Activated CD4-positive, alpha-beta T cell treated with anti-CD3 and anti-CD28 coated beads for 36 hours (primary cell): Measurements from ENCODE around the gene TMIGD1. TPM values are rescaled to one million over a fixed set of nuclear protein-coding genes. Genes with fewer than 3 reads are reported as not detected.

Experiments
- ATAC-seq: fragments of 200-7000 bp; cut with Tn5 transposase; one replicate; pipeline ENCODE4 v1.10.0; 2021; ENCODE audit warnings: mild to moderate bottlenecking, moderate library complexity
- CTCF ChIA-PET: fragments of 350-600 bp; sonication (Branson Sonifier 250); formaldehyde crosslinking; loops from one replicate; lab custom pipeline; 2021; ENCODE audit warnings: antibody characterized with exemption; lab: Charles Lee
- POLR2A ChIA-PET: fragments of 350-600 bp; sonication (Branson Sonifier 250); formaldehyde crosslinking; loops from one replicate; lab custom pipeline; 2021; ENCODE audit warnings: antibody characterized with exemption, inconsistent platforms; lab: Charles Lee
- DNase-seq: peaks from one replicate; pipeline ENCODE4 v3.0.0-alpha.2; 2020
- H3K27ac Mint-ChIP-seq: one replicate; pipeline ENCODE4 v1.8.0; 2021; ENCODE audit warnings: mixed read lengths
- H3K27me3 Mint-ChIP-seq: one replicate; pipeline ENCODE4 v1.8.0; 2021; ENCODE audit warnings: mixed read lengths
- H3K36me3 Mint-ChIP-seq: one replicate; pipeline ENCODE4 v1.8.0; 2021; ENCODE audit warnings: low read depth, mixed read lengths
- H3K4me1 Mint-ChIP-seq: one replicate; pipeline ENCODE4 v1.8.0; 2021; ENCODE audit warnings: mixed read lengths
- H3K4me3 Mint-ChIP-seq: one replicate; pipeline ENCODE4 v1.8.0; 2021; ENCODE audit warnings: mild to moderate bottlenecking, moderate library complexity, mixed read lengths
- H3K9me3 Mint-ChIP-seq: one replicate; pipeline ENCODE4 v1.8.0; 2021; ENCODE audit warnings: low read depth, mixed read lengths
- intact Hi-C, 2 experiments: fragments of 100-400 bp; cut with DNase I in 1 of 2; cut with micrococcal nuclease in 1 of 2; formaldehyde crosslinking; loops; one replicate each; pipeline versions ENCODE4 v1.14.2 to v1.15.1; 2022 to 2024; cut with DNase I, micrococcal nuclease
- total RNA-seq, 2 experiments: library from RNA; stranded (reverse); gene quantifications; one replicate each; pipeline ENCODE4 v1.2.3, GENCODE V29; 2021

TMIGD1 gene
- total RNA-seq, 2 experiments from 2014 or later, result not detected

DNA sequence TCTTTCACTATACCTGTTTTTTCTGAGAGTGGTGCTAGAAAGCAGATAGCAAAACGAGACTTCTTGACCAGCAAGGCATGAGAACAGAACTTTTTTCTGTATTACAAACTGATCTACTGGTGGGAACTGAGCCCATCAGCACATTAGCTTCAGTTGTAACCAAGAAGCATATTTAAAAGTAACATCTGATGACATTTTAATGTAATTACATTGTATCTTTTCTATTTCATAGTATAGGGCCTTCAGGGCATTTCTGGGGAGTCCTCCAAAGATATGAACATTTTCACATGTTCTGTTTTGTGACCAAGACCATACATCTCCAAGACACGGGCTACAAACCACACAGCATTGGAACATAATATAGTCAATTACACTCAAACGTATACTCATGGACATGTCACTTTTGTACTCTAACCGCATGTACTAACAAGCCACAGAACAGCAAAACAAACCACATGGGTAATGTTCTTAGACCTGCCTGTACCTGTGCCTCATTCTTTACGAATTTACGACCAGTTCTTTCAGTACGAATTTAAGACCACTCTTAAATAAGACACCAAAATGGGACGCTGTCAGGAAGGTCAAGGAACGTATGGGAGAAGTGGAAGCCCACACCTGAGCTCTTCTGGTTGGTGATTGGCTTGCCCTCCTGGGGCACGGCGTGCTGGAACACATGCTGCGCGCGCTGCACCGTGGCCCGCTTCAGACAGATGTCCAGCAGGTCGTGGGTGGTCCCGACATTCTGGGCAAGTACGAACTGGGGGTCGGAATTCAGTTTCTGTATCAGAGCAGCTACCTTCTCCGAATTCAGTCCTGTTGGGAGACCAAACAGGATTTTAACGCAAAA is 42.9 kb downstream of the TMIGD1 start:
- Mint-ChIP-seq H3K4me3 (peak overlapping the region; percentile 91), H3K9me3 (no peaks in the 10 kb centered on the region), H3K36me3 (peaks cover 27% of the 10 kb centered on the region), H3K27me3 (no peaks in the 10 kb centered on the region), H3K4me1 (peaks cover 13% of the 10 kb centered on the region), H3K27ac (peak overlapping the region; percentile 94)
- DNase-seq (peak; percentile 59), ATAC-seq (peak; percentile 66)
- ChIA-PET POLR2A (interaction anchor here (1.2 to 1.6 kb wide), 3 partner anchors 38 to 73 kb away, joined by 3 to 9 read pairs (median 3); no protein-coding TSS in a partner anchor), CTCF (interaction anchor here (0.9 to 3.1 kb wide), 9 partner anchors 25 to 186 kb away, joined by 3 to 27 read pairs (median 5); partner anchors contain the start of gene TMIGD1)
- intact Hi-C loops, result loop anchor here (1.0 to 5.0 kb wide), 8 partner anchors 41 to 541 kb away; partner anchors contain the start of genes ATAD5 (in 1 of the 2), CPD (in 1 of the 2) and GOSR1 (in 1 of the 2)

GRCh38 chr17:30290077-30290476 is 43.8 kb downstream of the TMIGD1 start:
- Mint-ChIP-seq H3K9me3 (no peaks in the 10 kb centered on the region), H3K4me1 (peaks cover 13% of the 10 kb centered on the region), H3K4me3 (peak overlapping the region; percentile 91), H3K27ac (no peak overlapping the region), H3K36me3 (peaks cover 35% of the 10 kb centered on the region), H3K27me3 (no peaks in the 10 kb centered on the region)
- intact Hi-C loops, result loop anchor here (5.0 kb wide), 4 partner anchors 87 to 542 kb away; partner anchors contain the start of genes ATAD5 (in 1 of the 2) and CPD (in 1 of the 2)
- no peak for ATAC-seq
- ChIA-PET CTCF (interaction anchor here (1.4 kb wide), 1 partner anchor 49 kb away, joined by 5 read pairs; no protein-coding TSS in a partner anchor), POLR2A (no interaction called here)
- DNase-seq, result no peak

GRCh38 chr17:30279156-30279555 is 54.7 kb downstream of the TMIGD1 start:
- H3K36me3 Mint-ChIP-seq, result peaks cover 30% of the 10 kb centered on the region

GRCh38 chr17:30278032-30278431 is 55.8 kb downstream of the TMIGD1 start:
- Mint-ChIP-seq H3K4me1 (no peaks in the 10 kb centered on the region), H3K27ac (no peak overlapping the region), H3K9me3 (no peaks in the 10 kb centered on the region), H3K4me3 (no peak overlapping the region), H3K27me3 (no peaks in the 10 kb centered on the region), H3K36me3 (peaks cover 35% of the 10 kb centered on the region)
- ChIA-PET POLR2A (no interaction called here), CTCF (interaction anchor here (1.1 kb wide), 1 partner anchor 48 kb away, joined by 3 read pairs; no protein-coding TSS in a partner anchor)
- DNase-seq (peak; percentile 13), ATAC-seq (no peak)
- intact Hi-C loops, result no loop called here

More at GRCh38 chr17:30279156-30279555, 54.7 kb downstream of the TMIGD1 start:
- ChIA-PET POLR2A (no interaction called here), CTCF (interaction anchor here (1.0 to 2.3 kb wide), 4 partner anchors 9 to 174 kb away, joined by 3 to 11 read pairs (median 4); no protein-coding TSS in a partner anchor)
- H3K4me1 Mint-ChIP-seq, result no peaks in the 10 kb centered on the region
- H3K4me3 Mint-ChIP-seq, result no peak overlapping the region
- DNase-seq (no peak), ATAC-seq (no peak)
- no peak overlapping the region for H3K27ac Mint-ChIP-seq
- no peaks in the 10 kb centered on the region for H3K27me3 Mint-ChIP-seq
- H3K9me3 Mint-ChIP-seq, result no peaks in the 10 kb centered on the region
- intact Hi-C loops, result no loop called here

DNA sequence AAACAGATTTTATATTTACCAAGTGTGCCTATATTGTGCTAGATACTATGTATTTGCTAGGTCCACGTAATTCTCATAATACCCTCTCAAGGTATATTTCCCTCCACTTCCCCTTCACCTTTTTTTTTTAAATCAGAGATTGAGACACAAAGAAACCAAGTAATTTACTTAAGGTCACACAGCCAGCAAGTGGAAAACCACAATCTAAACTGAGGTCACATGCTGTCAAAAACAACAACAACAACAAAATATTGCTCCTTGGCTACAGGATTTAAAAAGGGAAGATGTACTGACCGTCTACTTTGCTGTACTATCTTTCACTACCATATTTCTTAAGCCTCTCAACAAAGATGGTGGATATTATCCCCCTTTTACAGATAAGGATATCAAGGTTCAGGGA is 57.9 kb downstream of the TMIGD1 start:
- H3K36me3 Mint-ChIP-seq, result peaks cover 46% of the 10 kb centered on the region
- no peaks in the 10 kb centered on the region for H3K4me1 Mint-ChIP-seq
- ATAC-seq, result no peak
- ChIA-PET POLR2A (no interaction called here), CTCF (no interaction called here)
- H3K27me3 Mint-ChIP-seq, result no peaks in the 10 kb centered on the region
- DNase-seq, result no peak
- no peak overlapping the region for H3K4me3 Mint-ChIP-seq
- intact Hi-C loops, result no loop called here
- H3K27ac Mint-ChIP-seq, result no peak overlapping the region
- H3K9me3 Mint-ChIP-seq, result no peaks in the 10 kb centered on the region

GRCh38 chr17:30274887-30275286 is 59.0 kb downstream of the TMIGD1 start:
- Mint-ChIP-seq H3K4me3 (no peak overlapping the region), H3K36me3 (peaks cover 54% of the 10 kb centered on the region), H3K9me3 (no peaks in the 10 kb centered on the region), H3K27me3 (no peaks in the 10 kb centered on the region), H3K27ac (no peak overlapping the region), H3K4me1 (no peaks in the 10 kb centered on the region)
- ChIA-PET POLR2A (no interaction called here), CTCF (interaction anchor here (1.0 kb wide), 1 partner anchor 60 kb away, joined by 3 read pairs; no protein-coding TSS in a partner anchor)
- DNase-seq, result no peak
- no peak for ATAC-seq
- intact Hi-C loops, result no loop called here

- ChIA-PET POLR2A (interaction anchor here (0.6 kb wide), 1 partner anchor 28 kb away, joined by 3 read pairs; no protein-coding TSS in a partner anchor), CTCF (interaction anchor here (1.1 kb wide), 1 partner anchor 148 kb away, joined by 4 read pairs; no protein-coding TSS in a partner anchor)
- no peak for DNase-seq
- no peaks in the 10 kb centered on the region for H3K27me3 Mint-ChIP-seq
- H3K4me1 Mint-ChIP-seq, result no peaks in the 10 kb centered on the region
- no peak overlapping the region for H3K4me3 Mint-ChIP-seq
- H3K9me3 Mint-ChIP-seq, result no peaks in the 10 kb centered on the region
- intact Hi-C loops, result no loop called here
- ATAC-seq, result no peak
- H3K27ac Mint-ChIP-seq, result no peak overlapping the region
- H3K36me3 Mint-ChIP-seq, result peaks cover 53% of the 10 kb centered on the region
These were observed 60.5 kb downstream of the TMIGD1 start for GRCh38 chr17:30273373-30273772.

- ChIA-PET POLR2A (no interaction called here), CTCF (interaction anchor here (1.2 to 1.7 kb wide), 3 partner anchors 8 to 65 kb away, joined by 3 to 5 read pairs (median 4); no protein-coding TSS in a partner anchor)
- Mint-ChIP-seq H3K27ac (no peak overlapping the region), H3K36me3 (peaks cover 62% of the 10 kb centered on the region), H3K4me3 (no peak overlapping the region), H3K9me3 (no peaks in the 10 kb centered on the region), H3K27me3 (no peaks in the 10 kb centered on the region), H3K4me1 (no peaks in the 10 kb centered on the region)
- intact Hi-C loops, result no loop called here
- ATAC-seq, result no peak
- no peak for DNase-seq
These were observed 62.8 kb downstream of the TMIGD1 start for GRCh38 chr17:30271102-30271501.

GRCh38 chr17:30267625-30268024 is 66.2 kb downstream of the TMIGD1 start:
- no peak overlapping the region for H3K4me3 Mint-ChIP-seq
- DNase-seq, result no peak
- no peaks in the 10 kb centered on the region for H3K9me3 Mint-ChIP-seq
- ATAC-seq, result no peak
- H3K4me1 Mint-ChIP-seq, result no peaks in the 10 kb centered on the region
- peaks cover 57% of the 10 kb centered on the region for H3K36me3 Mint-ChIP-seq
- ChIA-PET POLR2A (interaction anchor here (0.9 kb wide), 1 partner anchor 974 kb away, joined by 3 read pairs; no protein-coding TSS in a partner anchor), CTCF (interaction anchor here (0.6 kb wide), 1 partner anchor 1830 kb away, joined by 3 read pairs; no protein-coding TSS in a partner anchor)
- no peaks in the 10 kb centered on the region for H3K27me3 Mint-ChIP-seq
- intact Hi-C loops, result no loop called here
- no peak overlapping the region for H3K27ac Mint-ChIP-seq
